Keratinocyte (primary cell): Measurements from ENCODE around the gene SNTB2. TPM values are rescaled to one million over a fixed set of nuclear protein-coding genes. Genes with fewer than 3 reads are reported as not detected.

Experiments
- DNase-seq: peaks from one replicate; pipeline ENCODE4 v3.0.0-alpha.2; 2011; ENCODE audit warnings: low read depth, missing footprints, low spot score
- FAIRE-seq: peaks from 2 replicates; lab custom pipeline; 2011; peaks lifted over from hg19 to GRCh38; lab: Jason Lieb, UNC
- H2AFZ ChIP-seq: 2 replicates; pipeline ENCODE4 v1.6.0; 2012; ENCODE audit warnings: low read length, control low read depth, inconsistent platforms; ENCODE audit not compliant: control insufficient read depth
- H3K27ac ChIP-seq: 2 replicates; pipeline ENCODE4 v1.5.1; 2011; ENCODE audit warnings: low read length; ENCODE audit not compliant: control insufficient read depth, insufficient read depth
- H3K27me3 ChIP-seq: 3 replicates; pipeline ENCODE4 v1.6.0; 2011; ENCODE audit warnings: low read length; ENCODE audit not compliant: control insufficient read depth, insufficient read depth; ENCODE audit errors: extremely low read depth
- H3K36me3 ChIP-seq, 2 experiments: 2 replicates in 1 of 2; 3 replicates in 1 of 2; pipeline ENCODE4 v1.5.1; 2011; ENCODE audit warnings: low read length in 2 of 2, mild to moderate bottlenecking in 1 of 2; ENCODE audit not compliant: control insufficient read depth in 2 of 2, insufficient read depth in 2 of 2; ENCODE audit errors: extremely low read depth in 1 of 2
- H3K4me1 ChIP-seq: 3 replicates; pipeline ENCODE4 v1.5.1; 2011; ENCODE audit warnings: low read length; ENCODE audit not compliant: control insufficient read depth, insufficient read depth; ENCODE audit errors: extremely low read depth
- H3K4me2 ChIP-seq: 3 replicates; pipeline ENCODE4 v1.6.0; 2011; ENCODE audit warnings: low read depth, low read length; ENCODE audit not compliant: control insufficient read depth, insufficient read depth; ENCODE audit errors: extremely low read depth
- H3K4me3 ChIP-seq, 3 experiments: fragments of 200-600 bp in 1 of 3; sonication (generic) in 1 of 3; 2 replicates in 2 of 3; 3 replicates in 1 of 3; pipeline ENCODE4 v1.5.1; 2011 to 2016; ENCODE audit warnings: low read length in 3 of 3, mild to moderate bottlenecking in 3 of 3, control low read depth in 2 of 3, inconsistent platforms in 1 of 3, low read depth in 1 of 3, mixed read lengths in 1 of 3, mixed run types in 1 of 3, moderate library complexity in 1 of 3; ENCODE audit not compliant: control insufficient read depth in 2 of 3, insufficient read depth in 2 of 3; ENCODE audit errors: extremely low read depth in 1 of 3
- H3K79me2 ChIP-seq: 2 replicates; pipeline ENCODE4 v1.6.0; 2012; ENCODE audit warnings: low read length; ENCODE audit not compliant: control insufficient read depth, insufficient read depth
- H3K9ac ChIP-seq: 3 replicates; pipeline ENCODE4 v1.6.0; 2011; ENCODE audit warnings: low read length; ENCODE audit not compliant: control insufficient read depth, insufficient read depth; ENCODE audit errors: extremely low read depth
- H3K9me1 ChIP-seq: 3 replicates; pipeline ENCODE4 v1.6.0; 2011; ENCODE audit warnings: low read length; ENCODE audit not compliant: control insufficient read depth, insufficient read depth; ENCODE audit errors: extremely low read depth
- H3K9me3 ChIP-seq: 2 replicates; pipeline ENCODE4 v1.5.1; 2012; ENCODE audit warnings: low read depth, low read length; ENCODE audit not compliant: control insufficient read depth
- H4K20me1 ChIP-seq: 3 replicates; pipeline ENCODE4 v1.6.0; 2011; ENCODE audit warnings: low read length; ENCODE audit not compliant: control insufficient read depth, insufficient read depth; ENCODE audit errors: extremely low read depth
- EZH2 ChIP-seq: IDR thresholded peaks from one replicate; pipeline ENCODE4 v1.6.1; 2012; ENCODE audit warnings: inconsistent platforms, mild to moderate bottlenecking, low read length, moderate library complexity
- dilution Hi-C: fragments of 300-500 bp; cut with MboI; formaldehyde crosslinking; loops from one replicate; pipeline ENCODE4 v1.7.0; 2020; ENCODE audit warnings: low sequenced_read_pairs; ENCODE audit not compliant: extremely low pct_ligation_motif_present
- polyA plus RNA-seq, 5 experiments: library from polyadenylated mRNA; depleted of rRNA in 3 of 5; stranded (reverse) in 3 of 5; stranded (forward) in 1 of 5; unstranded in 1 of 5; fragments of >200 nt; gene quantifications; 1 replicate in 1 of 5; 2 replicates in 3 of 5; 3 replicates in 1 of 5; pipeline versions ENCODE4 v1.2.1 to v1.2.3, GENCODE V29; 2011 to 2012; ENCODE audit warnings: missing spikeins in 2 of 5, low read depth in 1 of 5, low replicate concordance in 1 of 5
- TF ChIP-seq, protein P1 (sequence below), 3 experiments: IDR thresholded peaks in 1 of 3; conservative IDR thresholded peaks in 1 of 3; optimal IDR thresholded peaks in 1 of 3; 2 replicates in 2 of 3; 3 replicates in 1 of 3; pipeline versions ENCODE3 to v1.5.1; 2011; ENCODE audit warnings: low read length in 3 of 3, mild to moderate bottlenecking in 3 of 3, moderate library complexity in 2 of 3, control low read depth in 1 of 3, inconsistent platforms in 1 of 3; ENCODE audit not compliant: insufficient read depth in 2 of 3; ENCODE audit errors: extremely low read depth in 1 of 3

The SNTB2 gene
- polyA plus RNA-seq, 1 donor (not counting 4 experiments of a cell fraction or from before 2014, with no cell fraction given): 15.9 TPM

DNA sequence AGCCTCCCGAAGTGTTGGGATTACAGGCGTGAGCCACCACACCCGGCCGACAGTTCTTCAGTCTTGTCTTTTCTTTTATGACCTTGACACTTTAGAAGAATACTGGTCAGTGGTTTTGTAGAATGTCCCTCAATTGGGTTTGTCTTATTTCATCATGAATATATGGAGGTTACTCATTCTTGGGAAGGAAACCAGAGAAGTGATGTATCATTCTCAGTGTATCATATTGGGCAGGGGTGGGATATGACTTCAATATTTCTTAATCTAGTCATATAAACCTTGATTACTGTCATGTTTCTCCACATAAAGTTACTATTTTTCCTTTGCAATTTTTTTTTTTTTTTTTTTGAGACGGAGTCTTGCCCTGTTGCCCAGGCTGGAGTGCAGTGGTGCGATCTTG is 36.9 kb downstream of the SNTB2 start:
- TF ChIP-seq EZH2: no peak
- TF ChIP-seq, protein P1, sequence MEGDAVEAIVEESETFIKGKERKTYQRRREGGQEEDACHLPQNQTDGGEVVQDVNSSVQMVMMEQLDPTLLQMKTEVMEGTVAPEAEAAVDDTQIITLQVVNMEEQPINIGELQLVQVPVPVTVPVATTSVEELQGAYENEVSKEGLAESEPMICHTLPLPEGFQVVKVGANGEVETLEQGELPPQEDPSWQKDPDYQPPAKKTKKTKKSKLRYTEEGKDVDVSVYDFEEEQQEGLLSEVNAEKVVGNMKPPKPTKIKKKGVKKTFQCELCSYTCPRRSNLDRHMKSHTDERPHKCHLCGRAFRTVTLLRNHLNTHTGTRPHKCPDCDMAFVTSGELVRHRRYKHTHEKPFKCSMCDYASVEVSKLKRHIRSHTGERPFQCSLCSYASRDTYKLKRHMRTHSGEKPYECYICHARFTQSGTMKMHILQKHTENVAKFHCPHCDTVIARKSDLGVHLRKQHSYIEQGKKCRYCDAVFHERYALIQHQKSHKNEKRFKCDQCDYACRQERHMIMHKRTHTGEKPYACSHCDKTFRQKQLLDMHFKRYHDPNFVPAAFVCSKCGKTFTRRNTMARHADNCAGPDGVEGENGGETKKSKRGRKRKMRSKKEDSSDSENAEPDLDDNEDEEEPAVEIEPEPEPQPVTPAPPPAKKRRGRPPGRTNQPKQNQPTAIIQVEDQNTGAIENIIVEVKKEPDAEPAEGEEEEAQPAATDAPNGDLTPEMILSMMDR (optimal IDR thresholded peaks at IDR 0.05 in 1 of 3, IDR thresholded peaks at IDR 0.05 in 1 of 3, conservative IDR thresholded peaks at IDR 0.05 in 1 of 3; ENCODE audit: extremely low read depth in 1 of 3, insufficient read depth in 2 of 3, low read length in 3 of 3): no peak
- H3K36me3 ChIP-seq: no peaks in the 10 kb centered on the region
- no peak overlapping the region for H3K27ac ChIP-seq
- no peak for FAIRE-seq
- H3K9me1 ChIP-seq: no peaks in the 10 kb centered on the region
- H3K4me3 ChIP-seq: no peak overlapping the region
- H3K9ac ChIP-seq: no peak overlapping the region
- H3K79me2 ChIP-seq: peaks cover 46% of the 10 kb centered on the region
- no peaks in the 10 kb centered on the region for H3K27me3 ChIP-seq
- dilution Hi-C loops: no loop called here
- DNase-seq: no peak
- no peaks in the 10 kb centered on the region for H4K20me1 ChIP-seq
- peaks cover 3% of the 10 kb centered on the region for H3K4me1 ChIP-seq
- H2AFZ ChIP-seq: no peak overlapping the region
- H3K4me2 ChIP-seq: no peak overlapping the region
- no peaks in the 10 kb centered on the region for H3K9me3 ChIP-seq

DNA sequence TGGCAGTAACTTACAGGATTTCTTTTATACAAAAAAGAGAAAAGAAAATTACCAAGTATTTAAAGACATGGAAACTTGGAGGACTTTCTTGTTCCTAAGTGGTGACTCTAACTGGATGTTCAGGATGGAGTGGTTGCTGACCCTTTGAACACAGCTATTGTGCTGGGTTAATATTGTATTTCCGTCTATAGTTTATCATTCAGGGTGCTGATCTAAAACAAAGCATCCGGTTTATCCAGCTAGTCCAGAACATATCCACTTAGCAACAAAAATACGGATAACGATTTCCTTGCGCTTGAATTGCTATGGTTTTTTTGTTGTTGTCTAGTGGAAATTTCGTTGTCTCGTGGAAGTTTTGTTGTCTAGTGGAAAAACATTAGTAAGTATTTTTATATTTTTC is 38.2 kb downstream of the SNTB2 start:
- no peaks in the 10 kb centered on the region for H3K36me3 ChIP-seq
- dilution Hi-C loops: no loop called here
- FAIRE-seq: no peak

More for the DNA sequence above, 38.2 kb downstream of the SNTB2 start:
- Histone ChIP-seq H4K20me1 (no peaks in the 10 kb centered on the region), H3K27ac (no peak overlapping the region), H3K4me1 (peaks cover 3% of the 10 kb centered on the region), H3K4me2 (no peak overlapping the region), H3K79me2 (peaks cover 39% of the 10 kb centered on the region), H3K9ac (no peak overlapping the region), H3K4me3 (no peak overlapping the region), H3K9me3 (no peaks in the 10 kb centered on the region), H3K27me3 (no peaks in the 10 kb centered on the region), H2AFZ (no peak overlapping the region), H3K9me1 (no peaks in the 10 kb centered on the region)
- TF ChIP-seq, protein P1 (optimal IDR thresholded peaks at IDR 0.05 in 1 of 3, IDR thresholded peaks at IDR 0.05 in 1 of 3, conservative IDR thresholded peaks at IDR 0.05 in 1 of 3; ENCODE audit: extremely low read depth in 1 of 3, insufficient read depth in 2 of 3, low read length in 3 of 3): no peak
- TF ChIP-seq EZH2: no peak
- DNase-seq: no peak
